PFSK-1 (cell line): ENCODE data around the gene FGF1.

Source experiments
- POLR2AphosphoS5 ChIP-seq: IDR thresholded peaks from 2 replicates; pipeline ENCODE4 v1.6.1; 2012; ENCODE audit warnings: low read depth, mild to moderate bottlenecking, control low read depth, low read length, moderate library complexity
- SIN3A ChIP-seq: IDR thresholded peaks from 2 replicates; pipeline ENCODE4 v1.6.1; 2012; ENCODE audit warnings: mild to moderate bottlenecking, low read length, moderate library complexity, borderline replicate concordance; ENCODE audit not compliant: insufficient read depth

DNA sequence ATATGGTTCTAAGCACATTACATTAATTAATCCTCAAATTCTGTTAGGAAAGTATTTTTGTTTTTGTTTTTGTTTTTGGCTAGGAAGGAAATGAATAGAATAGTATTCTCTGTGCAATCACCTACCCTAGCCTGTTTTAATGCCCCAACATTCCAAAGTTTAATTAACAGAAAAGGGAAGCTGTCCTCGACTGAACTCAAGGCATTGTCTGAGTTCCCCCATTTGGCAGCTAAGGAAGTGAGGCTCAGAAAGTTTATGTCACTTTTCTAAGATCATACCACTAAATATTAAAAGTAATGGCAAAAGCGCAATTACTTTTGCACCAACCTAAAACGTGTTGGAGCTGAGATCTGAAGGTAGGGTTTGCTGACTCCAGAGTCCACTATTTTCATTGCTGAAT is 59.8 kb downstream of the FGF1 start:
- TF ChIP-seq POLR2AphosphoS5 = no peak
- no peak for TF ChIP-seq SIN3A
